Measurements from ENCODE around the gene ELAVL1.

Gene ELAVL1

GRCh38 chr19:7983995-7984837 lies 21.2 kb downstream of the ELAVL1 start:
- DNase-seq = no peak

- no peak for DNase-seq
Measured at GRCh38 chr19:7983286-7983950, 22.0 kb downstream of the ELAVL1 start.

GRCh38 chr19:7982651-7983099 lies 22.8 kb downstream of the ELAVL1 start:
- DNase-seq = no peak

- no peak for DNase-seq
Measured at GRCh38 chr19:7982103-7982502, 23.3 kb downstream of the ELAVL1 start.

- no peak for DNase-seq
Measured at GRCh38 chr19:7981661-7982060, 23.8 kb downstream of the ELAVL1 start.

GRCh38 chr19:7981199-7981598 lies 24.2 kb downstream of the ELAVL1 start:
- DNase-seq = no peak

GRCh38 chr19:7980635-7981121 lies 24.8 kb downstream of the ELAVL1 start:
- DNase-seq = no peak

GRCh38 chr19:7980168-7980567 lies 25.3 kb downstream of the ELAVL1 start:
- DNase-seq = no peak

GRCh38 chr19:7979559-7979958 lies 25.9 kb downstream of the ELAVL1 start:
- no peak for DNase-seq

- no peak for DNase-seq
Measured at GRCh38 chr19:7979011-7979410, 26.4 kb downstream of the ELAVL1 start.

- DNase-seq = no peak
Measured at GRCh38 chr19:7978179-7978825, 27.1 kb downstream of the ELAVL1 start.

- DNase-seq = no peak
Measured at GRCh38 chr19:7977723-7978040, 27.8 kb downstream of the ELAVL1 start.

- no peak for DNase-seq
Measured at GRCh38 chr19:7977021-7977722, 28.3 kb downstream of the ELAVL1 start.

- no peak for DNase-seq
Measured at GRCh38 chr19:7976461-7976860, 29.0 kb downstream of the ELAVL1 start.

GRCh38 chr19:7975037-7975436 lies 30.4 kb downstream of the ELAVL1 start:
- DNase-seq = no peak

GRCh38 chr19:7973883-7974282 lies 31.6 kb downstream of the ELAVL1 start:
- DNase-seq = no peak

GRCh38 chr19:7971553-7972520 lies 33.6 kb downstream of the ELAVL1 start:
- DNase-seq = no peak

GRCh38 chr19:7970716-7971448 lies 34.6 kb downstream of the ELAVL1 start:
- no peak for DNase-seq

- DNase-seq = no peak
Measured at GRCh38 chr19:7969555-7969939, 35.9 kb downstream of the ELAVL1 start.

GRCh38 chr19:7968796-7969554 lies 36.5 kb downstream of the ELAVL1 start:
- DNase-seq = no peak

Data from NCI-H446 treated with DMSO at 0.1 percent for 48 hours (cell line).